Measurements from ENCODE around the gene HAO2.
"Not testable (repeated sequence)": the region's sequence is repeated elsewhere in the genome, so short reads cannot be mapped to it uniquely, and the experiment has no call there.

The HAO2 gene

DNA sequence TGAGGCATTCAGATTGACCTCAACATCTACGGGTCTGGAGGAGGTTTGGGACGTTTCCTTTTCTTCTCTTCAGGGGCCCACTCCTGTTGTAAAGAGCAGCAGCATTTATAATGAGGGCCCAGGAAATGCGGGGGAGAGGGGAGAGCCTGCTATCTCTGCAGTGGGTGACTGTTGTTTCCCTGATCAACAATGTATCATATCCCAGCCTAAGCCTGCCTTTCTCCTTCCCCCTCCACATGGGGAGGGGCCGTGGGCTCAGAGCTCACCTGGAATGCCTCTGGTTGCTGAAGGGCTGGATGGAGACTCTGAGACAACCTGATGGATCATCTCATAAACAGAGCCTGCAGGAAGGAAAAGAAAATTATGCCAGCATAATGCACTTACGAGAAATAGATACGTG lies 36.0 kb upstream of the HAO2 start:
- DNase-seq (ENCODE audit: low read depth): no peak
- TF ChIP-seq, protein P1, sequence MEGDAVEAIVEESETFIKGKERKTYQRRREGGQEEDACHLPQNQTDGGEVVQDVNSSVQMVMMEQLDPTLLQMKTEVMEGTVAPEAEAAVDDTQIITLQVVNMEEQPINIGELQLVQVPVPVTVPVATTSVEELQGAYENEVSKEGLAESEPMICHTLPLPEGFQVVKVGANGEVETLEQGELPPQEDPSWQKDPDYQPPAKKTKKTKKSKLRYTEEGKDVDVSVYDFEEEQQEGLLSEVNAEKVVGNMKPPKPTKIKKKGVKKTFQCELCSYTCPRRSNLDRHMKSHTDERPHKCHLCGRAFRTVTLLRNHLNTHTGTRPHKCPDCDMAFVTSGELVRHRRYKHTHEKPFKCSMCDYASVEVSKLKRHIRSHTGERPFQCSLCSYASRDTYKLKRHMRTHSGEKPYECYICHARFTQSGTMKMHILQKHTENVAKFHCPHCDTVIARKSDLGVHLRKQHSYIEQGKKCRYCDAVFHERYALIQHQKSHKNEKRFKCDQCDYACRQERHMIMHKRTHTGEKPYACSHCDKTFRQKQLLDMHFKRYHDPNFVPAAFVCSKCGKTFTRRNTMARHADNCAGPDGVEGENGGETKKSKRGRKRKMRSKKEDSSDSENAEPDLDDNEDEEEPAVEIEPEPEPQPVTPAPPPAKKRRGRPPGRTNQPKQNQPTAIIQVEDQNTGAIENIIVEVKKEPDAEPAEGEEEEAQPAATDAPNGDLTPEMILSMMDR (conservative IDR thresholded peaks at IDR 0.05; ENCODE audit: control insufficient read depth, insufficient read depth, low read depth, low read length): no peak
- no peak overlapping the region for H3K4me3 ChIP-seq (ENCODE audit: control insufficient read depth, low read depth, low read length)

DNA sequence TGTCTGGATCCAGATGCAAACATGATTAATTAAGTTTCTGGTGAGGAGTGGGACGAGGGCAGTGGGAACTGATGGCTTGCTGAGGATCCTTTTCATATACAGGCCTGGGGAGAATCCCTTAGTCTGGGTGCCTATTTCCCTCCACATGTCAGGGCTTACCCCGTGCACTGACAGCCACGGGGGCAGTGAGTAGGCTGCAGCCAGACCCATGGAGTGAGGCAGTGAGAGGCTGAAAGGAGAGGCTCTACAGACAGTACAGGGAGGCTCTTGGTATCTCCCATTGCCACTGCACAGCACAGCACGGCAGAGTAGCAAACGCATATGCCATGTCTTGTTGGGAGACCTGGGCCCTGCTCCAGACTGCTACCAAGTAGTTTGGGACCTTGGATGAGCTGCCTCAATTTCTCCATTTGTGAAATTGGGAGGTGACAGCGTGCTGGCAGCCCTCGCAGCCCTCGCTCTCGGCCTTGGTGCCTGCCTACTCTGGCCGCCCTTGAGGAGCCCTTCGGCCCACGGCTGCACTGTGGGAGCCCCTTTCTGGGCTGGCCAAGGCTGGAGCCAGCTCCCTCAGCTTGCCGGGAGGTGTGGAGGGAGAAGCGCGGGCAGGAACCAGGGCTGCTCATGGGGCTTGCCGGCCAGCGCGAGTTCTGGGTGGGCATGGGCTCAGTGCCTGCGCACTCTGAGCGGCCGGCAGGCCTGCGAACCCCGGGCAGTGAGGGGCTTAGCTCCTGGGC lies 35.3 kb upstream of the HAO2 start:
- H3K4me3 ChIP-seq (ENCODE audit: control insufficient read depth, low read depth, low read length): no peak overlapping the region
- DNase-seq (ENCODE audit: low read depth): no peak
- TF ChIP-seq, protein P1 (conservative IDR thresholded peaks at IDR 0.05; ENCODE audit: control insufficient read depth, insufficient read depth, low read depth, low read length): no peak

DNA sequence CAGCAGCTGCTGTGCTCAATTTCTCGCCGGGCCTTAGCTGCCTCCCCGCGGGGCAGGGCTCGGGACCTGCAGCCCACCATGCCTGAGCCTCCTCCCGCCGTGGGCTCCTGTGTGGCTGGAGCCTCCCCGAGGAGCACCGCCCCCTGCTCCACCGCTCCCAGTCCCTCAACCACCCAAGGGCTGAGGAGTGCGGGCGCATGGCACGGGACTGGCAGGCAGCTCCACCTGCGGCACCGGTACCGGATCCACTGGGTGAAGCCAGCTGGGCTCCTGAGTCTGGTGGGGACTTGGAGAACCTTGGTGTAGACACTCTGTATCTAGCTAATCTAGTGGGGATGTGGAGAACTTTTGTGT lies 34.7 kb upstream of the HAO2 start:
- H3K4me3 ChIP-seq (ENCODE audit: control insufficient read depth, low read depth, low read length); DNase-seq (ENCODE audit: low read depth): not testable (repeated sequence)

DNA sequence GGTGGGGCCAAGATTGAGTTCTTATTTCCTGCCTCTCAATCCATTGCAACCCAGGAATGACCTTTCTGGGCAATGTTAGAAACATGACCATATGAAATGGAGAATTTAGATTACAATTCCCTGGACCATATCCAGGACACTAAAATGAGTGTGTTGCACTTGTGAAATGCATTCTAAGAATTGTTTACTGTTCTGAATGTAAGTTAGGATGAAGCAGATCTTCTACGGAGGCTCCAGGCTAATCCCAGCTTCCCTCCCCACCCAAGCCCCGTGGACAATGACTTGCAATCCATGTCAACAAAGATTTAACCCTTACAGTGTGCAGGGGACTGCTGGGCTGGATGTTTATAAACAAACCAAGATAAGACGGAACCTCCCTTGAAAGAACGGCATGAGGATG lies 31.7 kb upstream of the HAO2 start:
- DNase-seq (ENCODE audit: low read depth): no peak
- no peak overlapping the region for H3K4me3 ChIP-seq (ENCODE audit: control insufficient read depth, low read depth, low read length)
- TF ChIP-seq, protein P1 (conservative IDR thresholded peaks at IDR 0.05; ENCODE audit: control insufficient read depth, insufficient read depth, low read depth, low read length): no peak

DNA sequence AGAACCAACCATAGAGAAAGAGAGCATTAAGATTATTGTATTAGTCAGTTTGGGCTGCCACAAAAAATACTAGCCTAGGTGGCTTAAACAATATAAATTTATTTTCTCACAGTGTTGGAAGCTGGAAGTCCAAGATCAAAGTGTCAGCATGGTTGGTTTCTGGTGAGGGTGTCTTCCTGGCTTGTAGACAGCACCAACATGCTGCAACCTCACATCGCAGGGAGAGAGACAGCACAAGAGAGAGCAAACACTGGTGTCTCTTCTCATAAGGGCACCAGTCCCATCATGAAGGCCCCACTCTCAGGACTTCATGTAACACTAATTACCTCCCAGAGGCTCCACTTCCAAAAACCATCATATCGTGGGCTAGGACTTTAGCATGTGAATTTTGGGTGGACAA lies 30.6 kb upstream of the HAO2 start:
- TF ChIP-seq, protein P1 (conservative IDR thresholded peaks at IDR 0.05; ENCODE audit: control insufficient read depth, insufficient read depth, low read depth, low read length): no peak

DNA sequence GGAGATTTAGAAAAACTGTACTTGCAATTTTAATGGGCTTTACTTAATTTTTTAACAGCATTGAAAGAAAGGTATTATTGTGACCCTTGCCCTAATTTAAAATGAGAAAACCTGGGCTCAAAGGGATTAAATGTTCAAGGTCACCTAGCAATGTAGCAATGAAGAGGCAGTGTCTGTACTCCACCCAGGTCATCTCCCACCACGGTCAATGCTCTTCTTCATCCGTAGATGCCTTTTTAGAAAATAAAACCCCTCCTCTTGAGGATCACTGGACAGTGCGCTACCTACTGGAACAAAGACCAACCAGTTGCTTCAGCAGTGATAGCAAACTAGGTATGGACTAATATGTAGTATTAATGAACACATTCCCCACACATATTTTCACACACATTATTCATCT lies 29.8 kb upstream of the HAO2 start:
- DNase-seq (ENCODE audit: low read depth): no peak
- TF ChIP-seq, protein P1 (conservative IDR thresholded peaks at IDR 0.05; ENCODE audit: control insufficient read depth, insufficient read depth, low read depth, low read length): no peak
- no peak overlapping the region for H3K4me3 ChIP-seq (ENCODE audit: control insufficient read depth, low read depth, low read length)

More for the DNA sequence above, 30.6 kb upstream of the HAO2 start:
- no peak for DNase-seq (ENCODE audit: low read depth)
- no peak overlapping the region for H3K4me3 ChIP-seq (ENCODE audit: control insufficient read depth, low read depth, low read length)

DNA sequence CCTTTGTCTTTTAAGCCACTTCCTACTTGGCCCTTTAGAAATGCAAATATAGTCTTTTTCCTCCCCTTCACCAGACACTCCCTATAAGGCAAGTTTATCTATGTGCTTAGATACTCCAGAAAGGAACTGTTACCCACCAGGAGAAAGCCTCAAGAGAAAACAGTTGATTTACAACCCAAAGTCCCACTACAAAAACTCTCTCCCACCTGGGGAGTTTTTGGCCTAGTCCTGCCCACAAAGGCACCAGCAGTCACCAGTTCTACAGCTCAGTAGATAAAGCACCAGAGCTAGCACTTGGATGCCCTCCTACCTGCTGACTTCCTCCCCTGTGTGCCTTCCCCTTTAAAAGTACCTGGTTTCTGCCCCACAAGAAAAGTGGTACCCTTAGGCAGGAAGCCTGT lies 27.7 kb upstream of the HAO2 start:
- TF ChIP-seq, protein P1 (conservative IDR thresholded peaks at IDR 0.05; ENCODE audit: control insufficient read depth, insufficient read depth, low read depth, low read length): no peak
- no peak overlapping the region for H3K4me3 ChIP-seq (ENCODE audit: control insufficient read depth, low read depth, low read length)
- DNase-seq (ENCODE audit: low read depth): no peak
